GM12878 (cell line): ENCODE results near the gene SATB2. TPM values are rescaled to one million over a fixed set of nuclear protein-coding genes. Genes with fewer than 3 reads are reported as not detected.

Experiments
- ATAC-seq: fragments of 200-7000 bp; cut with Tn5 transposase; 3 replicates; pipeline ENCODE4 v1.9.1; 2020; ENCODE audit warnings: mild to moderate bottlenecking, moderate library complexity
- BruUV-seq: library from RNA; stranded (reverse); fragments of 400-500 nt; replicated peaks from 2 replicates; lab custom pipeline; 2021; lab: Mats Ljungman, UMichigan
- CTCF ChIA-PET: fragments of 300-600 bp; sonication (Branson Sonifier 250); formaldehyde crosslinking; extraction: SDS; loops from one replicate; lab custom pipeline; 2021; ENCODE audit warnings: inconsistent platforms; lab: Yijun Ruan, JAX
- POLR2A ChIA-PET: fragments of 350-600 bp; formaldehyde crosslinking; extraction: SDS; loops from one replicate; lab custom pipeline; 2021; ENCODE audit warnings: inconsistent platforms; lab: Charles Lee
- RAD21 ChIA-PET: fragments of 300-600 bp; sonication (Branson Sonifier 250); formaldehyde crosslinking; loops from one replicate; lab custom pipeline; 2023; ENCODE audit warnings: antibody characterized with exemption; ENCODE audit not compliant: unreplicated experiment; lab: Charles Lee
- SMC1A ChIA-PET: fragments of 300-600 bp; sonication (Branson Sonifier 250); formaldehyde crosslinking; loops from one replicate; lab custom pipeline; 2023; ENCODE audit not compliant: unreplicated experiment, uncharacterized antibody; lab: Charles Lee
- DNase-seq: peaks from one replicate; pipeline ENCODE4 v3.0.0-alpha.2; 2011; ENCODE audit warnings: low read depth, low spot score
- FAIRE-seq: peaks from 3 replicates; lab custom pipeline; 2011; peaks lifted over from hg19 to GRCh38; lab: Jason Lieb, UNC
- H2AFZ ChIP-seq: 2 replicates; pipeline ENCODE4 v1.6.0; 2011; ENCODE audit warnings: low read depth, low read length, control low read depth; ENCODE audit not compliant: control insufficient read depth
- H3K27ac ChIP-seq: 2 replicates; pipeline ENCODE4 v1.5.1; 2011; ENCODE audit warnings: control low read depth; ENCODE audit not compliant: control insufficient read depth, insufficient read depth
- H3K27me3 ChIP-seq, 2 experiments: replicated peaks in 1 of 2; 2 replicates each; pipeline versions ENCODE4 v1.6.0 to v1.6.1; 2011; ENCODE audit warnings: low read length in 1 of 2; ENCODE audit not compliant: control insufficient read depth in 2 of 2, insufficient read depth in 2 of 2
- H3K36me3 ChIP-seq, 2 experiments: 2 replicates each; pipeline ENCODE4 v1.5.1; 2011; ENCODE audit warnings: low read length in 1 of 2; ENCODE audit not compliant: control insufficient read depth in 2 of 2, insufficient read depth in 2 of 2
- H3K4me1 ChIP-seq: 2 replicates; pipeline ENCODE4 v1.6.1; 2011; ENCODE audit warnings: mild to moderate bottlenecking, low read length, moderate library complexity, mixed read lengths; ENCODE audit not compliant: control insufficient read depth, insufficient read depth
- H3K4me2 ChIP-seq: 2 replicates; pipeline ENCODE4 v1.6.0; 2011; ENCODE audit warnings: control low read depth; ENCODE audit not compliant: control insufficient read depth, insufficient read depth
- H3K4me3 ChIP-seq: fragments of 200-600 bp; sonication (generic); 2 replicates; pipeline ENCODE4 v1.5.1; 2016
- H3K79me2 ChIP-seq: 2 replicates; pipeline ENCODE4 v1.6.0; 2011; ENCODE audit warnings: low read length; ENCODE audit not compliant: control insufficient read depth, insufficient read depth
- H3K9ac ChIP-seq: 2 replicates; pipeline ENCODE4 v1.8.0; 2011; ENCODE audit warnings: low read length, control low read depth, mixed read lengths; ENCODE audit not compliant: control insufficient read depth, insufficient read depth
- H3K9me3 ChIP-seq: replicated peaks from 3 replicates; pipeline ENCODE4 v1.5.1; 2011; ENCODE audit warnings: mild to moderate bottlenecking, low read length; ENCODE audit not compliant: control insufficient read depth, insufficient read depth
- H4K20me1 ChIP-seq: 2 replicates; pipeline ENCODE4 v1.6.0; 2011; ENCODE audit not compliant: control insufficient read depth, insufficient read depth
- BHLHE40 ChIP-seq, 2 experiments: fragments of 450-650 bp in 1 of 2; IDR thresholded peaks; 2 replicates each; pipeline ENCODE4 v1.6.1; 2011 to 2017; ENCODE audit warnings: low read depth in 2 of 2, borderline replicate concordance in 1 of 2, improper control_type of control experiment in 1 of 2, low read length in 1 of 2, mild to moderate bottlenecking in 1 of 2
- BMI1 ChIP-seq: fragments of 450-650 bp; IDR thresholded peaks from 2 replicates; pipeline ENCODE4 v1.6.1; 2016; ENCODE audit warnings: mild to moderate bottlenecking, moderate library complexity, borderline replicate concordance
- E2F8 ChIP-seq: fragments of 450-650 bp; IDR thresholded peaks from 2 replicates; pipeline ENCODE4 v1.6.1; 2018; ENCODE audit warnings: mild to moderate bottlenecking, low read depth, moderate library complexity; ENCODE audit not compliant: partially characterized antibody
- E4F1 ChIP-seq: fragments of 450-650 bp; IDR thresholded peaks from 2 replicates; pipeline ENCODE4 v1.6.1; 2018; ENCODE audit warnings: borderline replicate concordance, mild to moderate bottlenecking; ENCODE audit not compliant: partially characterized antibody
- ESRRA ChIP-seq: IDR thresholded peaks from 2 replicates; pipeline ENCODE4 v1.6.1; 2012; ENCODE audit warnings: mild to moderate bottlenecking, low read length, improper control_type of control experiment
- HCFC1 ChIP-seq: fragments of 150-350 bp; IDR thresholded peaks from 2 replicates; pipeline ENCODE4 v1.6.1; 2014; ENCODE audit warnings: low read length
- KDM1A ChIP-seq: fragments of 200-600 bp; sonication (generic); IDR thresholded peaks from 2 replicates; pipeline ENCODE4 v1.6.1; 2016; ENCODE audit warnings: borderline replicate concordance
- MYB ChIP-seq: fragments of 150-350 bp; IDR thresholded peaks from 2 replicates; pipeline ENCODE4 v1.6.1; 2014; ENCODE audit warnings: mild to moderate bottlenecking, low read depth, low read length, borderline replicate concordance
- NFIC ChIP-seq: IDR thresholded peaks from 2 replicates; pipeline ENCODE4 v1.6.1; 2012; ENCODE audit warnings: low read depth, mild to moderate bottlenecking, inconsistent platforms, low read length, moderate library complexity
- NFYB ChIP-seq: IDR thresholded peaks from 2 replicates; pipeline ENCODE4 v1.6.1; 2011; ENCODE audit warnings: low read depth, mild to moderate bottlenecking, low read length, improper control_type of control experiment, moderate library complexity; ENCODE audit not compliant: insufficient read depth
- STAT3 ChIP-seq: IDR thresholded peaks from 2 replicates; pipeline ENCODE4 v1.6.1; 2011; ENCODE audit warnings: low read depth, low read length, improper control_type of control experiment
- WGBS: methylation state at CpG from one replicate; pipeline ENCODE4 v1.1.6; 2016; ENCODE audit warnings: low lambda C conversion rate; ENCODE audit not compliant: insufficient replicate concordance, insufficient coverage; ENCODE audit errors: missing lambda C conversion rate; 5-methylcytosine and 5-hydroxymethylcytosine counted together
- in situ Hi-C: fragments of 300-500 bp; cut with MboI; formaldehyde crosslinking; loops from 9 replicates; pipeline ENCODE4 v1.14.3; 2018; ENCODE audit warnings: mixed read lengths
- intact Hi-C: fragments of 100-400 bp; cut with micrococcal nuclease; formaldehyde crosslinking; loops from one replicate; pipeline ENCODE4 v1.14.2; 2022; ENCODE audit not compliant: unreplicated experiment
- polyA plus RNA-seq, 11 experiments: library from polyadenylated mRNA; depleted of rRNA in 4 of 11; unstranded in 6 of 11; stranded (reverse) in 5 of 11; fragments of >200 nt; fragmentation: Nextera tagmentation in 4 of 11; fragmentation: Illumina TruSeq in 1 of 11; extraction: Ambion mirVana in 4 of 11; extraction: Trizol in 1 of 11; gene quantifications; 1 replicate in 1 of 11; 2 replicates in 10 of 11; pipeline versions ENCODE4 v1.2.1 to v1.2.3, GENCODE V29; 2011 to 2016; ENCODE audit warnings: inconsistent platforms in 2 of 11, missing spikeins in 2 of 11, low read depth in 1 of 11
- total RNA-seq, 4 experiments: library from RNA; depleted of rRNA in 3 of 4; stranded (reverse); fragments of >200 nt in 3 of 4; fragmentation: Illumina TruSeq in 1 of 4; extraction: Trizol in 1 of 4; gene quantifications; 2 replicates each; pipeline versions ENCODE4 v1.2.1 to v1.2.3, GENCODE V29; 2013 to 2021
- TF ChIP-seq, protein P1 (sequence below): IDR thresholded peaks from 2 replicates; pipeline ENCODE4 v1.6.1; 2012; ENCODE audit warnings: improper control_type of control experiment, low read depth, low read length; ENCODE audit not compliant: insufficient replicate concordance

The SATB2 gene
- total and polyA plus RNA-seq, 10 of the 15 experiments (the other 5 are each of a cell fraction or from before 2014, with no cell fraction given): 0.03 to 0.56 (median 0.08) TPM; not detected in 3

DNA sequence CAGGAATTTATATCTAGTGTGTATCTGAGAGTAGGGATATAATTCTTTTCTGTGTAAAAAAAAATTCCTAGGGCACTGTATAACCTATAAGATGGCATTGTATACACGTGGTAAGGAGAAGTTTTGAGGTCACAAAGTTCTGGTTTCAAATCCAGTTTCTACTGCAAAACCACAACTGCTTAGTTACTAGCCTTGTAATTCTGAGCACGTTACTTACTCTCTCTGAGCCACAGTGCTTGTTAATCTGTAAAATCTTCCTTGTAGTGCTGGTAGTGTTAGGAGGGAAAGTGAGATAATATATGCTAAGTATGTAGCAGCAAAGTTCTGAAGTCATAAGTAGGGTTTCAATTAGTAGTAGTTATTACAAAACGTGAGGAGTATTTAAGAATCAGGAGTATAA lies 175.4 kb downstream of the SATB2 start:
- in situ Hi-C loops (no loop called here), intact Hi-C loops (no loop called here)
- ChIA-PET SMC1A (no interaction called here), POLR2A (no interaction called here), RAD21 (no interaction called here), CTCF (no interaction called here)
- no peak overlapping the region for H2AFZ ChIP-seq
- H3K27me3 ChIP-seq: no peaks in the 10 kb centered on the region
- ATAC-seq: peak; percentile 51
- FAIRE-seq: no peak
- H3K36me3 ChIP-seq: no peaks in the 10 kb centered on the region
- no peak overlapping the region for H3K27ac ChIP-seq
- H3K4me1 ChIP-seq: no peaks in the 10 kb centered on the region
- H4K20me1 ChIP-seq: no peaks in the 10 kb centered on the region
- no peak overlapping the region for H3K4me2 ChIP-seq
- H3K4me3 ChIP-seq: no peak overlapping the region
- no TSS peak for BruUV-seq
- no peak overlapping the region for H3K9ac ChIP-seq
- H3K9me3 ChIP-seq: no peaks in the 10 kb centered on the region
- no peaks in the 10 kb centered on the region for H3K79me2 ChIP-seq
- WGBS: 0% methylated on average over 3 of the region's 3 CpGs
- DNase-seq: no peak
- TF ChIP-seq, protein P1, sequence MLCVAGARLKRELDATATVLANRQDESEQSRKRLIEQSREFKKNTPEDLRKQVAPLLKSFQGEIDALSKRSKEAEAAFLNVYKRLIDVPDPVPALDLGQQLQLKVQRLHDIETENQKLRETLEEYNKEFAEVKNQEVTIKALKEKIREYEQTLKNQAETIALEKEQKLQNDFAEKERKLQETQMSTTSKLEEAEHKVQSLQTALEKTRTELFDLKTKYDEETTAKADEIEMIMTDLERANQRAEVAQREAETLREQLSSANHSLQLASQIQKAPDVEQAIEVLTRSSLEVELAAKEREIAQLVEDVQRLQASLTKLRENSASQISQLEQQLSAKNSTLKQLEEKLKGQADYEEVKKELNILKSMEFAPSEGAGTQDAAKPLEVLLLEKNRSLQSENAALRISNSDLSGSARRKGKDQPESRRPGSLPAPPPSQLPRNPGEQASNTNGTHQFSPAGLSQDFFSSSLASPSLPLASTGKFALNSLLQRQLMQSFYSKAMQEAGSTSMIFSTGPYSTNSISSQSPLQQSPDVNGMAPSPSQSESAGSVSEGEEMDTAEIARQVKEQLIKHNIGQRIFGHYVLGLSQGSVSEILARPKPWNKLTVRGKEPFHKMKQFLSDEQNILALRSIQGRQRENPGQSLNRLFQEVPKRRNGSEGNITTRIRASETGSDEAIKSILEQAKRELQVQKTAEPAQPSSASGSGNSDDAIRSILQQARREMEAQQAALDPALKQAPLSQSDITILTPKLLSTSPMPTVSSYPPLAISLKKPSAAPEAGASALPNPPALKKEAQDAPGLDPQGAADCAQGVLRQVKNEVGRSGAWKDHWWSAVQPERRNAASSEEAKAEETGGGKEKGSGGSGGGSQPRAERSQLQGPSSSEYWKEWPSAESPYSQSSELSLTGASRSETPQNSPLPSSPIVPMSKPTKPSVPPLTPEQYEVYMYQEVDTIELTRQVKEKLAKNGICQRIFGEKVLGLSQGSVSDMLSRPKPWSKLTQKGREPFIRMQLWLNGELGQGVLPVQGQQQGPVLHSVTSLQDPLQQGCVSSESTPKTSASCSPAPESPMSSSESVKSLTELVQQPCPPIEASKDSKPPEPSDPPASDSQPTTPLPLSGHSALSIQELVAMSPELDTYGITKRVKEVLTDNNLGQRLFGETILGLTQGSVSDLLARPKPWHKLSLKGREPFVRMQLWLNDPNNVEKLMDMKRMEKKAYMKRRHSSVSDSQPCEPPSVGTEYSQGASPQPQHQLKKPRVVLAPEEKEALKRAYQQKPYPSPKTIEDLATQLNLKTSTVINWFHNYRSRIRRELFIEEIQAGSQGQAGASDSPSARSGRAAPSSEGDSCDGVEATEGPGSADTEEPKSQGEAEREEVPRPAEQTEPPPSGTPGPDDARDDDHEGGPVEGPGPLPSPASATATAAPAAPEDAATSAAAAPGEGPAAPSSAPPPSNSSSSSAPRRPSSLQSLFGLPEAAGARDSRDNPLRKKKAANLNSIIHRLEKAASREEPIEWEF: no peak
- TF ChIP-seq KDM1A (no peak), MYB (no peak), E4F1 (no peak), STAT3 (no peak), NFYB (no peak), ESRRA (no peak), BHLHE40 (IDR thresholded peaks at IDR 0.05; ENCODE audit: borderline replicate concordance in 1 of 2, low read depth in 2 of 2, low read length in 1 of 2) (no peak), E2F8 (no peak), BMI1 (no peak), HCFC1 (no peak), NFIC (no peak)
